GM06990 (cell line): Measurements from ENCODE around the gene EP400.

Source experiments
- DNase-seq: peaks from one replicate; pipeline ENCODE4 v3.0.0-alpha.2; 2011; ENCODE audit not compliant: insufficient read length; ENCODE audit errors: extremely low read depth
- H3K27me3 ChIP-seq: replicated peaks from 2 replicates; pipeline ENCODE4 v1.6.0; 2011; ENCODE audit warnings: low read length; ENCODE audit not compliant: control insufficient read depth, insufficient read depth
- H3K36me3 ChIP-seq: 2 replicates; pipeline ENCODE4 v1.5.1; 2011; ENCODE audit warnings: low read length; ENCODE audit not compliant: control insufficient read depth, insufficient read depth
- H3K4me3 ChIP-seq: replicated peaks from 2 replicates; pipeline ENCODE4 v1.5.1; 2011; ENCODE audit warnings: low read depth, mild to moderate bottlenecking, control low read depth, low read length
- TF ChIP-seq, protein P1 (sequence below): IDR thresholded peaks from 2 replicates; pipeline ENCODE4 v1.5.1; 2011; ENCODE audit warnings: low read length, control low read depth, mild to moderate bottlenecking, inconsistent platforms; ENCODE audit not compliant: insufficient read depth, poor library complexity, severe bottlenecking

Gene EP400

DNA sequence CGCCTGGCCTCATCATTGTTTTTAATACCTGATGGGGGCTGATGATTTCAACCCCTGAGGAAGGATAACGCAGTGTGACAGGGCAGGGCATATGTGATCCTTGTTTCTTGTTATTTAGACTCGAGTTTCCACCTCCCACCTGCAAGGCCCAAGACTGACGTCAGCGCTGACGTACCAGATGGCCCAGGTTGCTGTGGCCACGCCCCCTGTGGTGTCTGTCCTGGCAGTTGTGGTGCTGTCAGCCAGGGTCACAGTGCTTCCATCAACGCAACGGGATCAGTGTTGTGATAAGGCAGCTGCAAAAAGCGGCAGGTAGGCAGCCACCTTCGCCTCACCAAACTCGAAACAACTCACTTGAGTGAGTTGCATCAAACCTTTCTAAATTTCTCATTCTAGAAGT lies 176.0 kb downstream of the EP400 start:
- Histone ChIP-seq H3K27me3 (no peaks in the 10 kb centered on the region), H3K4me3 (no peak overlapping the region), H3K36me3 (peaks cover 18% of the 10 kb centered on the region)
- DNase-seq: no peak
- TF ChIP-seq, protein P1, sequence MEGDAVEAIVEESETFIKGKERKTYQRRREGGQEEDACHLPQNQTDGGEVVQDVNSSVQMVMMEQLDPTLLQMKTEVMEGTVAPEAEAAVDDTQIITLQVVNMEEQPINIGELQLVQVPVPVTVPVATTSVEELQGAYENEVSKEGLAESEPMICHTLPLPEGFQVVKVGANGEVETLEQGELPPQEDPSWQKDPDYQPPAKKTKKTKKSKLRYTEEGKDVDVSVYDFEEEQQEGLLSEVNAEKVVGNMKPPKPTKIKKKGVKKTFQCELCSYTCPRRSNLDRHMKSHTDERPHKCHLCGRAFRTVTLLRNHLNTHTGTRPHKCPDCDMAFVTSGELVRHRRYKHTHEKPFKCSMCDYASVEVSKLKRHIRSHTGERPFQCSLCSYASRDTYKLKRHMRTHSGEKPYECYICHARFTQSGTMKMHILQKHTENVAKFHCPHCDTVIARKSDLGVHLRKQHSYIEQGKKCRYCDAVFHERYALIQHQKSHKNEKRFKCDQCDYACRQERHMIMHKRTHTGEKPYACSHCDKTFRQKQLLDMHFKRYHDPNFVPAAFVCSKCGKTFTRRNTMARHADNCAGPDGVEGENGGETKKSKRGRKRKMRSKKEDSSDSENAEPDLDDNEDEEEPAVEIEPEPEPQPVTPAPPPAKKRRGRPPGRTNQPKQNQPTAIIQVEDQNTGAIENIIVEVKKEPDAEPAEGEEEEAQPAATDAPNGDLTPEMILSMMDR: no peak

DNA sequence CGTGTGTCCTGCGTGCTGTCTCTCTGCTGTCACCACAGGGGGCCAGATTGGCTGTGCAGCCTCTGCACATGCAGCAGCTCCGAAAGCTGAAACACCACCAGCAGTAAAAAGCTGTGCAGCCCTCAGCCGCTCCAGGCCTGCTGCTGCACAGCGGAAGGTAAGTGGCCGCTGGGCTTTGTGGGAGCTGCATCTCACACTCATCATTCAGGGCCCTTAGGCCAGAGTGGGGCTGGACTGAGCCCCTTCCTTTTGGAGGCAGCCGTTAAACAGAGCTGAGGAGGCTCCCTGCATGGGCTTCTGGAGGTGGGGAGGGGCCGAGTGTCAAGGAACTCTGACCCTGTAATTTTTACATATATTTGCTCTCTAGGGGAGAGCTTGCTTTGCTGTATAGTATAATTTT lies 177.3 kb downstream of the EP400 start:
- Histone ChIP-seq H3K36me3 (peaks cover 16% of the 10 kb centered on the region), H3K27me3 (no peaks in the 10 kb centered on the region), H3K4me3 (no peak overlapping the region)
- DNase-seq: no peak
- TF ChIP-seq, protein P1: no peak

DNA sequence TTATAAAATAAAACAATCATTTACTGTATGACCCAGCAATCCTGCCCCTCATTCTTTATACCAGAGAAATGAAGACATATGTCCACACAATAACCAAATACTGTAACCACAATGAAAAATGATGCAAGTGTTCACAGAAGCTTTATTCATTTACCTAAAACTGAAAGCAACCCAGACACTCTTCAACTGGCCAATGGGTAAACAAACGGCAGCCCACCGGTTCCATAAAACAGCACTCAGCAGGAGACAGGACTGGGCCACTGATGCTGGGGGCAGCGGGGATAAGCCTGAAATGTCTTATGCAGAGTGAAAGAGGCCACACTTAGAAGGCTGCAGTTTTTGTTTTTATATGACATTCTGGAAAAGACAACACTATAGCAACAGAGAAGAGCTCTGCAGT lies 179.3 kb downstream of the EP400 start:
- no peak overlapping the region for H3K4me3 ChIP-seq
- peaks cover 16% of the 10 kb centered on the region for H3K36me3 ChIP-seq
- no peak for DNase-seq
- no peaks in the 10 kb centered on the region for H3K27me3 ChIP-seq
- TF ChIP-seq, protein P1: no peak

DNA sequence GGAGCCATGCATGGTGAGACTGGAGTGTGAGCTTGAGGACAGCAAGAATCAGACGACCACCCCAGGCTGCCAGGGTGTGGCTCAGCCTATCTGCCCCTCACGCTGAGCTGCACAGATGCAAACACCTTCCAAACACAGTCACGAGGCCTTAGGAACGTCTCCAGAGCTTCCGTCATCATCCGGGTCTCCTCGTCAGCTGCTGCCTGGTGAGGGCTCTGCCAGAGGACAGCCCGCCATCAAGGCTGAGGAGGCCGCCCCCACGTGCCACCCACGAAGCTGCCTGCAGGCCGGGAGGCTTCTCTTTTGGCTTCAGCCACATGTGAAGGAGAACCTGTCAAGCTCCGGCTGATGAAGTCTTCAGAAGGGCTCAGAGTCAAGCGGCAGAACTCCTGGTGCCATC lies 180.9 kb downstream of the EP400 start:
- Histone ChIP-seq H3K4me3 (no peak overlapping the region), H3K36me3 (peaks cover 15% of the 10 kb centered on the region), H3K27me3 (no peaks in the 10 kb centered on the region)
- DNase-seq: no peak
- TF ChIP-seq, protein P1: no peak
